IPS-18c (cell line): ENCODE data around the gene GLT8D1.
"Not testable (repeated sequence)": the region's sequence is repeated elsewhere in the genome, so short reads cannot be mapped to it uniquely, and the experiment has no call there.

ENCODE experiments used
- H3K4me3 ChIP-seq: 2 replicates; pipeline ENCODE4 v1.7.0; 2013; ENCODE audit warnings: low read depth, mild to moderate bottlenecking, low read length, moderate library complexity; ENCODE audit not compliant: insufficient read depth
- H3K9me3 ChIP-seq: one replicate; pipeline ENCODE4 v1.6.1; 2013; ENCODE audit warnings: mild to moderate bottlenecking, low read length, moderate library complexity; ENCODE audit not compliant: control insufficient read depth, insufficient read depth

GLT8D1 gene

DNA sequence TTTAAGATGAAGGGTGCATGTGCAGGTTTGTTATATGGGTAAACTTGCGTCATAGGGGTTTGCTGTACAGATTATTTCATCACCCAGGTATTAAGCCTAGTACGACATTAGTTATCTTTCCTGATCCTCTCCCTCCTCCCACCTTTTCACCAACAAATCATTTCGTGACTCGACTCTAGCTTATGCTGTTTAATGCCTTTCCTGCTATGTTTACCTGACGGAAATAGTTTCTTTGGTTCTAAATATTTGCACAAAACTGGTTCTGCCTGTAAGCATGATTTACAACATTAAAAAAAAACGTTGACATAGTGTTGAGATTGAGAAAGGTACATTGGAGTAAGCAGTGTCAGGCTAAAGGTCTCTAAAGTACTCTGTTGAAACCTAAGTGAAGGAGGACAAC is 17.3 kb downstream of the GLT8D1 start:
- no peak overlapping the region for H3K4me3 ChIP-seq

DNA sequence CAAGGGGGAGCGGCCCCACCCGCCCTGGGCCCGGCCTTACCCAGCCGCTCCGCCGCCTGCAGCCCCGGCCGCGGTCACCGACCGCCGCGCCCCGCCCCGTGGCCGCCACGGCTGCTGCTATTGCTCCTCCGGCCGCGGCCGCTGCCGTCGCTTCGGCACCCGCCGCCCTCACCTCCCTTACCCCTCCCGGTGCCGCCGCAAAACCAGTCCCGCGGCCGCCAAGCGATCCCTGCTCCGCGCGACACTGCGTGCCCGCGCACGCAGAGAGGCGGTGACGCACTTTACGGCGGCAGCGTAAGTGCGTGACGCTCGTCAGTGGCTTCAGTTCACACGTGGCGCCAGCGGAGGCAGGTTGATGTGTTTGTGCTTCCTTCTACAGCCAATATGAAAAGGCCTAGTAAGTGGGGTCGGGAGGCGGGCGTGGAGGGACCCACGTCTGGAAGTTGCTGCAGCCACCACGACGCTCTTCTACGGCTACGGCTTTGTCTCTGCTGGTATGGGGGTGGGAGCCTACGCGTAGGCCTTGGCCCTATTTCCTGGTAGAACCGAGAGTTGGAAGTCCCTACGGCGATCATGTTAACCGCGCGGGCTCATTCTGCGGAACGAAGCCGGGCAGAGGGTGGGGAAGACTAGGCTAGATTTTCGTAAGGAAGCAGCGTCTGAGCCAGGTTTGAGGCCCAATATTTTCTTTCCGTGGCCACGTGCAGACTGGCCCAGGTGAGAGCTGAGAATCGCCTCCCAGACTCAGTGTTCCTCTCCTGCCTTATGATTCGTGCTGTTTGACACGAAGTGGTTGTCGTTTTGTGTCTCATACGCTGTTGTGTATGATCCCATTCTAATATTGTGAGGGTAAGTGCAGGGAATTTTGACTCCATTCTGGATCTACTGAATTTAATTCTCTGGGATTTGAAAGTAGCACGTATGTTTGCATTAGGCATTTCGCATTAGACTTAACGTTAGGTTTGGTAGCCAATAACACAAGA is 19.6 kb downstream of the GLT8D1 start, which contains the start of the genes GNL3 and PBRM1:
Gene GNL3 (plus strand): TSS at position 324 of the 983 bp plus-strand sequence. CDS start 61 bp downstream, at position 385.
Gene PBRM1 (minus strand): TSS at position 205 of the 983 bp plus-strand sequence.
- peak within 1 kb of the TSS; percentile 92 for H3K4me3 ChIP-seq
- H3K9me3 ChIP-seq = no peaks in the 10 kb centered on the region

More for the DNA sequence above, 17.3 kb downstream of the GLT8D1 start:
- no peaks in the 10 kb centered on the region for H3K9me3 ChIP-seq

DNA sequence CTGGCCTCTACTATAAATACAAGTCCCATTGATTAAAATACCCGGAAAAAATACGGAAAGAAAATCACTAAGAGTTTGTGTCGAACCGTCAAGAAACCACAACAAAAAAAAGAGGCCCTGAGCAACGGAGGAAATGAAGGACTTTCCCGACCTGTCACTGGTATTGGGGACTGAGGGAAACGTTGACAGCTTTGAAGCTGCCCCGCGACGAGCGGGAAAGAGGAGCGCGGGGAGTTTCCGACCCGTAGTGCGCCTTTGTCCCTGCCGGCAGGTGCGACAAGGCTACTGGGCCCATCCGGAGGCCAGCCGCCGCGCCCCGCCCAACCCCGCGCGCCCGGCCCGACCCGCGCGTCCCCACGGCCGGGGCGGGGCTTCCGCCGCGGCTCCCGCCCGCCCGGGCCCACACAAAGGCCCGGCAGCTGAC is 20.3 kb downstream of the GLT8D1 start:
- Histone ChIP-seq H3K4me3 (peak overlapping the region; percentile 92), H3K9me3 (no peaks in the 10 kb centered on the region)

DNA sequence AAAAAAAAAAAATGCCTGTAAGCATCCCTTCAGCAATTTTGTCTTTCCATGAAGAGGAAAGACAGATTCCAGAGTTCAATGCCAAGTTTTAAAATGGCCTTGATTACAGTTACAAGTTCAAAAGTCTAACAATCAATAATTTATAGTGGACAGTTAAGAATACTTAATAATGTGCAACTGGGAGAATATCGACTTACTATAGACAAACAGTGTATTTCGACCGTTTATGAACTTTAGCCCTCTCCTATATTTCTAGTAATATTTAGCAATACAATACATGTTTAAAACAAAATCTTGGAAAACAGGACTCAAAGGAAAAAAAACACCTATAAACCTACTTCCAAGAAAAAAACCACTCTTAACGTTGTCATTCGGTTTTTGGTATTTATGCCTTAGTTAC is 21.4 kb downstream of the GLT8D1 start:
- Histone ChIP-seq H3K9me3 (no peaks in the 10 kb centered on the region), H3K4me3 (no peak overlapping the region)

DNA sequence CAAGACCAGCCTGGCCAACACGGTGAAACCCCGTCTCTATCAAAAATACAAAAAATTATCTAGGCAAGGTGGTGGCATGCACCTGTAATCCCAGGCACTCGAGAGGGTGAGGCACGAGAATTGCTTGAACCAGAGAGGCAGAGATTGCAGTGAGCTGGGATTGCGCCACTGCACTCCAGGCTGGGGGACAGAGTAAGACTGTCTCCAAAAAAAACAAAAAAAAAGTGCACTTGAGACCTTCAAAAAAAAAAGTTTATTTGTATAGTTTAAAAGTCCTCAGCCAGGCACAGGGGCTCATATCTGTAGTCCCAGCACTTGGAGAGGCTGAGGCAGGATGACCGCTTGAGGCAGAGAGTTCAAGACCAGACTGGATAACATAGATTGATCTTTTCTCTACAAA is 22.0 kb downstream of the GLT8D1 start:
- Histone ChIP-seq H3K9me3 (no peaks in the 10 kb centered on the region), H3K4me3 (no peak overlapping the region)

DNA sequence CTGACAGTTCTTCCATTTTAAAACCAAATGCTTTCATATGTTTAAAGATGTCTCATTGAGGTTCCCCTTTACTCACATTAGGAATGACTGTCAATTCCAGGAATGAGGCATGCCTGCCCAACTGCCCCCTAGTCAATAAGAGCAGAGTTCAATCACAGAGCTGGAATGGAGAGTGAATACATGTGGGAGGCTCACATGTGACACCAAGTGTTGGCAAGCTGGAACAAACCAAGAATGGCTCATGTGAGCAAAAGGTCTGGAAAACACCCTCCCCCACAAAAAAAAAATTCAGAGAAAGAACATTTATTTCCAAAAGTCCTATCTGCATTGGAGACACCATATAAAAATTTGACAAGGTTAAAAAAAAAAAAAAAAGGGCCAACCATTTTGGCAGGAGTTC is 23.6 kb downstream of the GLT8D1 start:
- Histone ChIP-seq H3K4me3 (no peak overlapping the region), H3K9me3 (no peaks in the 10 kb centered on the region)

DNA sequence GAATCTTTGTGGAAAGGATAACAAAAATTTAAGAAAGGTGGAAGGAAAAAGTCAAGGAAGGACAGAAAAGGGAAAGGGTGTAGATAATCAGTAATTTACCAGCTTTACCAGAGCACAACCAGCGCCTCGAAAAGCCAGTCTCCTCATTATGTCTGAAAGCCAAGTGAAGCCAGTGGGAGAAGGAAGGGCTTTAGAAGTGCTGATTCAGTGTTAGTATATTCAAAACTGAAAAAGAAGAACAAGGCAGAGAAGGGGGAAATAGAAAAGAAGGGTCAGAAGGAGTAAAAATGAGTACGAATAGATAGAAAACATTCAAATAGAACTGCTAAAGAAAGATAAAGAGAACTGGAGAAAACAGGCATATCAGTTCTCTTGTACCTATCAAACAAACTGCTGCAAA is 24.0 kb downstream of the GLT8D1 start:
- H3K4me3 ChIP-seq = no peak overlapping the region
- H3K9me3 ChIP-seq = no peaks in the 10 kb centered on the region

DNA sequence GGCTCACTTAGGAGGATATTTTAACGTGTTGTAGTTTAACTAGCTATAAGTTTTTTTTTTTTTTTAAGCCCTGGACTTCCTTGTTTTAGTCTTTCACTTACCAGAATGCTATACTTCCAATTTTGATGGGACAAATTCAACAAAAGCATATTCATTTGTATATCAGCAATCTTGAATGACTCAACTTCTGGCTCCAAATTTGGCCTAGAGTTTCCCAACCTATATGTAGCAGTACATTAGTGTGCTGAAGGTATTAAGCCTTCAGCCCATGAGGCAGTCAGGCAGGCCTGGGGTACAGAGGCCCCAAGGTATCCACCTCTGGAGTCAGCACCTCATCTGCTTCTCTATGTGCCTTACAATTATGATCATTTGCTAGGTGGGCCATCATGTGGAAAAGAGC is 25.8 kb downstream of the GLT8D1 start:
- H3K9me3 ChIP-seq = no peaks in the 10 kb centered on the region
- no peak overlapping the region for H3K4me3 ChIP-seq

DNA sequence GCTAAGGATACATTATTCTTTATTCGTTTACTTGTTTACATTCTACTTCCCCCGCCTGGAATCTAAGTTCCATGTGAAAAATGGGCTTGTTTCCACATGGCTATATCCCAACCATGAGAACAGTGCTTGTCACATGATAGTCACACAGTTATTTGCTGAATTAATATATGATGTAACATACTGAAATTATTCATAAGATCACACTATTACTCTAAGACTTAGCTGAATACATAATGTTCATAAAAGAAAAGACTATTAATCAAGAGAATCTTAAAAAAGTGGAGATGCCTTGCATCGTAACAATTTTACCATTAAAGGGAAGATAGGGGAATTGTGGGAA is 26.4 kb downstream of the GLT8D1 start:
- Histone ChIP-seq H3K4me3 (no peak overlapping the region), H3K9me3 (no peaks in the 10 kb centered on the region)

DNA sequence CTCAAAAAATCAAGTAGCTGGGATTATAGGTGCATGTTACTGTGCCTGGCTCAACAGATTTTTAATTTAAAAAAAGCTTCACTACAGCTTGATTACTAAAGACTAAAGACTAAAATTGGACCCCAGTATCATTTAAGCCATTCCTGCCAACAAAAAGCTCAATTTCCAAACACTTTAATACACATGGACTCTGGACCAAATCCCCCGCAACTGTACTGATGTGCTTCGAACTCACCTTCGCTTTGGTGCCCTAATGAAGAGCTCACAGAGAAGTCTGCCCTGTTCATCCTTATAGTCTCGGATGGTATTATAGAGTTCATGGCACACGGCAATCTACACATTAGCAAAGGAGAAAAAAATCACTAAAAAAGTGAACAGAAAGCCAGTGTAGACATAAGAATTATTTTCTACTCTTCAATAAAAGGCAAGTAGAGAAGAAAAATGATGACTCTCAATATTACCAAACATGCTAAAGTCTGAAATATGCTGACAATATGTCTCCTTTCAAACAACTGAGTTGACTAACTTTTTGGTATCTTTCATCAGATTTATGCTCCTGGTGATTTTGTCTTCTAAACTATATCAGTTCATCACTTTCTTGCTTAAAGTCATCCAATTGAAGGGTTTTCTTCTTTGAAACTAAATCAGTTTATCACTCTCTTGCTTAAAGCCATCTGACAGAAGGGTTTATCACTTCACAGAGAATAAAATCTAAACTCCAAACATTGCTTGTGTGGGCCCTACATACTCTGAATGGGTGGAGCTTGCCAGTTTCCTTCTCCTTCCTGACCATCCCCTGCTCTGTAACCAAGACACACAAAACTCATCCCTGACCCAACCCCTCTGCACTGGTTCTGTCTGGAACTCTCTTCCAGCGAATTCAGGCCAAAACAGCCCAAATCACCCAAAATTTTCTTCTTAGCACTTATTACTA is 27.1 kb downstream of the GLT8D1 start:
- Histone ChIP-seq H3K9me3 (no peaks in the 10 kb centered on the region), H3K4me3 (no peak overlapping the region)

DNA sequence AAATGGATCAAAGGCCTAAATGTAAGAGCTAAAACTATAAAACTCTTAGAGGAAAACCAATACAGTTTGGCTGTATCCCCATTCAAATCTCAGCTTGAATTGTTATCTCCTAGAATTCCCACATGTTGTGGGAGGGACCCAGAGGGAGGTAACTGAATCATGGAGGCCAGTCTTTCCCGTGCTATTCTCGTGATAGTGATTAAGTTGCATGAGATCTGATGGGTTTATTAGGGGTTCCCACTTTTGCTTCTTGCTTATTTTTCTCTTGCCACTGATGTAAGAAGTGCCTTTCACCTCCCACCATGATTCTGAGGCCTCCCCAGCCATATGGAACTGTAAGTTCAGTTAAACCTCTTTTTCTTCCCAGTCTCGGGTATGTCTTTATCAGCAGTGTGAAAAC is 29.4 kb downstream of the GLT8D1 start:
- not testable (repeated sequence) for H3K9me3 ChIP-seq

DNA sequence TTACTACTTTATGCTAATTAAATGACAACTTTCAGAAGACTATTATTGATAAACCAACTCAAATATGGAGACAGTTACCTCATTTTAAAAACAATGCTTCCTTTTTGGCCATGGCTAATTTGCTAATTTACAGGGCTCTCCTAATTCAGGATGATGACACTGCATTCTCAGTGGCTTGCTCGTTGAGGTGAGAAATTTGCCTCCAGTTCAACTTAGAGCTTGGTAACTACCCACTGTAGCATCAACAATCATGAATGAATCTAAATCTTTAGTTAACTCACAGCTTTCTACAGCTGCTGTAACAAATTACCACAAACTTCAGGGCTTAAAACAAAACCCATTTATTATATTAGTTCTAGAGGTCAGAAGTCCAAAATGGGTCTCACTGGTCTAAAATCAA is 33.9 kb downstream of the GLT8D1 start:
- no peaks in the 10 kb centered on the region for H3K9me3 ChIP-seq
- H3K4me3 ChIP-seq = no peak overlapping the region

More for the DNA sequence above, 29.4 kb downstream of the GLT8D1 start:
- H3K4me3 ChIP-seq = not testable (repeated sequence)

DNA sequence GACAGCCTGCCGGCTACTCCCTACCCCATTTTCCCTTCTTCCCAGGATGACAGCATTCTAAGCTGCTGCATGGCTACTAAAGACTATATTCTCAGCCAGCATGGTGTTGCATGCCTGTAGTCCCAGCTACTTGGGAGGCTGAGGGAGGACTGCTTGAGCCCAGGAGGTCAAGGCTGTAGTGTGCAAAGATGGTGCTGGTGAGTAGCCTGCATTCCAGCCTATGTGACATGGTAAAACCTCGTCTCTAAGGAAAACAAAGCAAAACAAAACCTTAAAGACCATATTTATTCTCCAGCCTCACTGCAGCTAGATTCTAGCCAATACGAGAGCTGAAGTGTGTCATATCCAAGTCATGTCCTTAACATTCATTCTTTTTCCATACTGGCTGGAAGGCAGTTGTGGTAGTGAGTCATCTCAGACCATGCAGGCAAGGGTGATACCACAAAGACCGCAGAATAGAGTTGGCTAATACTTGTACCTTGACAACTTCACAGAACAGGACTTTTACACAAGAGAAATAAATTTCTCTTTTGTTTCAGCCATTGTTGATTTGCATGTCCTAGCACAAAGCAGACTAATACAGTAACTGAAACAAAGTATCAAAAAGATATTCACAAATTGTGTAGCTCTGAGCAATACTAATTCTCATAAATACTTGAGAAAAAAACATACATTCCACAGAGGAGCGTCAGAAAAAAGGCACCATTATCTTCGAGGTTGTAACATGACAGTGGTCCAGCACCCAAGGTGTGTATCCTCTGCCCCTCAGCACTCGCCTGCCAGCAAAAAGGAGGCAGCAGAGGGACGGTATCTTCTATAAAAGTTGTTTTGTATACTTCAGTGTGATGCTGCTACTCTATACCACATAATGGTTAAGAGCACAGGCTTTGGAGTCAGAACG is 34.7 kb downstream of the GLT8D1 start:
- no peaks in the 10 kb centered on the region for H3K9me3 ChIP-seq
- no peak overlapping the region for H3K4me3 ChIP-seq

DNA sequence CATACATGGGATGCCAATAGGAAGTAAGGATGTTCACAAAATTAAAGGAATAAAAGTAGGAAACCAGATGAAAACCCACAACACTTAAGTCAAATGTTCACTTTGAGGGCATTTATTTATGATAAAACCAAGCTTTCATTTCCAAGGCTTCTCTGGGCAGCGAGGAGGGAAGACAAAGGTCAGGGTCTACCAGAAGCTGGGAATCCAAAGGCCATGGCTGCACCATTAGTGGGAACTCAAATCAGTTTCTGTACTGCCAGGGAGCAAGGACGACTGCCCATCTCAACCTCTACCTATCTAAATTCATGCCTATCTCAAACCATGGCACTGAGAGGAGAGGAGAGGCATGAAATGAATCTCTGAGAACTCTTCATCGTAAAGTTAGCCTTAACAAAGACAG is 42.5 kb downstream of the GLT8D1 start:
- Histone ChIP-seq H3K4me3 (no peak overlapping the region), H3K9me3 (no peaks in the 10 kb centered on the region)

DNA sequence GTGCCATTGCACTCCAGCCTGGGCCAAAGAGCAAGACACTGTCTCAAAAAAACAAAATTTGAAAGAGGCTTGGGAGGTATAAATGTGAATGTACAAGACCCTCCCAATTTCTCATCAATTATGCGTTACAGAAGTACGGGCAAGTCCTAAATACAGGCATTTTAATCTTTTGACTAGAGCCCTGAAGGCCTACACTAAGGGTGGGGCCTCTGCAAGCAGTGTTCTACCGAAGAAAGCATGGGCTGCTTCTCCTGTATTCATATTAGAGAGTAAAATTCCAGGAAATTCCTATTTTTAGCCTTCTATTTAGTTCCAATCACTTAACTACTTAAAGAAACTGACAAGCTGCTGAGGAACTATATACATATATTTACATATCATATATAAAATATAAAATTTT is 45.5 kb downstream of the GLT8D1 start:
- no peaks in the 10 kb centered on the region for H3K9me3 ChIP-seq

DNA sequence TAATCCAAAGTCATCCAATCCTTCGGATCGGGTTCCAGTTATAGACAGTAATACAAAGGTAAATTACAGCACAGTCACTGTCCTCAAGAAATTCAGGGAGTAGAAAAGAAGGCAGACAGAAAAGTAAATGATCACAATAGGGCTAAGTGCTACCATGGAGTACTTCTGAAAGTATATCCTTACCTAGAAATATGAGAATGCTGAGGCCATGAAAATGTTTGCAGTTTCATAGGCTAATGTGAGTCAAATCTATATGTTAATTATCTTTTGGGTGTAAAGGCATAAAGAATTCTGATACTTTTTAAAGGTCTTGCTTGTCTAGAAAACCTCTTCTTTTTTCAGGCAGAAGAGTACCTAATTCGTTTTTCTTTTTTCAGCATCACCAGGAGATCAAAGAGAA is 49.7 kb downstream of the GLT8D1 start:
- H3K4me3 ChIP-seq = no peak overlapping the region

More for the DNA sequence above, 45.5 kb downstream of the GLT8D1 start:
- no peak overlapping the region for H3K4me3 ChIP-seq

DNA sequence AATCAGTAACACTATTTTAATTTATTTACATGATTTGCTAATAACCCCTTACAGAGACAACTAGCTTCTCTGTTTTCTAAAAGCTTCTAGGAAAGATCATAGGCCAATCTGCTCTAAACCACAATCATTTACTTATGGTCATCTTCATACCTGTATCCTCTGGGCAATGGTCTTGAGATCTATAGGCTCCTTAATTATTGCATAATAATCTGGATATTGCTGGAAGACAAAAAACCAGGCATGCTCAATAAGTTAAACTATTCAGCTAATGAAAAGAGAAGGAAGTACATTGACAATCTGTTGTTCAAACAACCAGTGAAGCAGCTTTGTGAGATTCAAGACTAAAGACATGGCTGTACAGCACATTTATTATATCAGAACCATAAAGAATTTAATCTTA is 54.0 kb downstream of the GLT8D1 start:
- H3K9me3 ChIP-seq = no peaks in the 10 kb centered on the region
- no peak overlapping the region for H3K4me3 ChIP-seq

More for the DNA sequence above, 49.7 kb downstream of the GLT8D1 start:
- H3K9me3 ChIP-seq = no peaks in the 10 kb centered on the region
